Glutamatergic neuron (in vitro differentiated cells): ENCODE measurements around the gene COX20. TPM values are rescaled to one million over a fixed set of nuclear protein-coding genes. Genes with fewer than 3 reads are reported as not detected.
A peak's percentile ranks its signal among the peaks of the same experiment; 100 is the strongest.

Source experiments
- DNase-seq: peaks from one replicate; pipeline ENCODE4 v3.0.0; 2022
- H3K27ac Mint-ChIP-seq: one replicate; pipeline ENCODE4 v1.8.0; 2020; ENCODE audit warnings: mild to moderate bottlenecking, mixed read lengths, inconsistent platforms; ENCODE audit not compliant: unreplicated experiment
- H3K27me3 Mint-ChIP-seq: one replicate; pipeline ENCODE4 v1.8.0; 2020; ENCODE audit warnings: mild to moderate bottlenecking, moderate library complexity, mixed read lengths, inconsistent platforms; ENCODE audit not compliant: unreplicated experiment
- H3K36me3 Mint-ChIP-seq: one replicate; pipeline ENCODE4 v1.8.0; 2020; ENCODE audit warnings: mild to moderate bottlenecking, mixed read lengths, inconsistent platforms; ENCODE audit not compliant: unreplicated experiment
- H3K4me1 Mint-ChIP-seq: one replicate; pipeline ENCODE4 v1.8.0; 2020; ENCODE audit warnings: mild to moderate bottlenecking, low read depth, mixed read lengths, inconsistent platforms; ENCODE audit not compliant: unreplicated experiment
- H3K4me3 Mint-ChIP-seq: one replicate; pipeline ENCODE4 v1.8.0; 2020; ENCODE audit warnings: mild to moderate bottlenecking, mixed read lengths, inconsistent platforms; ENCODE audit not compliant: unreplicated experiment
- H3K9me3 Mint-ChIP-seq: one replicate; pipeline ENCODE4 v1.8.0; 2020; ENCODE audit warnings: mild to moderate bottlenecking, moderate library complexity, mixed read lengths, inconsistent platforms; ENCODE audit not compliant: unreplicated experiment
- CTCF ChIP-seq: fragments of 200-600 bp; sonication (generic); IDR thresholded peaks from one replicate; pipeline ENCODE4 v1.5.0; 2021; ENCODE audit not compliant: partially characterized antibody, unreplicated experiment
- long read RNA-seq: library from polyadenylated mRNA; unstranded; transcript quantifications from one replicate; pipeline ENCODE4 v2.0.0, GENCODE V29; 2020; ENCODE audit not compliant: unreplicated experiment
- total RNA-seq: library from RNA; stranded (reverse); fragmentation: NEBNext Ultra II Directional; extraction: Animal tissue kit (Norgen Biotek cat#: 25700); gene quantifications from one replicate; pipeline ENCODE4 v1.2.1, GENCODE V29; 2021; ENCODE audit not compliant: unreplicated experiment

COX20 gene
- 35.3 TPM for total RNA-seq
- long read RNA-seq, transcript COX20-202 (3 exons, 1,005 nt): major isoform, 20 of 38 reads
- long read RNA-seq, transcript COX20-203 (4 exons, 2,631 nt): minor isoform, 15 of 38 reads
- long read RNA-seq, partial matches to known transcripts: 0 of 38 reads
- long read RNA-seq, other reads (novel, unspliced or antisense): 2 of 38 reads

GRCh38 chr1:244835276-244836134, at the start of gene COX20:
Gene COX20 (plus strand): TSS chr1:244835658. CDS start chr1:244835715, 57 bp downstream.
- H3K27ac Mint-ChIP-seq: peak within 1 kb of the TSS; percentile 100
- H3K4me1 Mint-ChIP-seq: peaks cover 19% of the 10 kb centered on the region
- peaks cover 13% of the 10 kb centered on the region for H3K27me3 Mint-ChIP-seq
- peak; percentile 84 for DNase-seq
- no peak for TF ChIP-seq CTCF
- no peaks in the 10 kb centered on the region for H3K36me3 Mint-ChIP-seq
- H3K4me3 Mint-ChIP-seq: peak within 1 kb of the TSS; percentile 98
- peaks cover 18% of the 10 kb centered on the region for H3K9me3 Mint-ChIP-seq

- peaks cover 2% of the 10 kb centered on the region for H3K9me3 Mint-ChIP-seq
- no peak overlapping the region for H3K27ac Mint-ChIP-seq
- no peak overlapping the region for H3K4me3 Mint-ChIP-seq
- no peaks in the 10 kb centered on the region for H3K36me3 Mint-ChIP-seq
- no peak for DNase-seq
- no peaks in the 10 kb centered on the region for H3K27me3 Mint-ChIP-seq
- no peak for TF ChIP-seq CTCF
- no peaks in the 10 kb centered on the region for H3K4me1 Mint-ChIP-seq
Measured at GRCh38 chr1:244788493-244789275, 46.8 kb upstream of the COX20 start.

- Mint-ChIP-seq H3K27ac (no peak overlapping the region), H3K4me1 (no peaks in the 10 kb centered on the region), H3K27me3 (no peaks in the 10 kb centered on the region), H3K36me3 (no peaks in the 10 kb centered on the region), H3K9me3 (peaks cover 2% of the 10 kb centered on the region), H3K4me3 (no peak overlapping the region)
- no peak for DNase-seq
- TF ChIP-seq CTCF: no peak
Measured at GRCh38 chr1:244789276-244789580, 46.2 kb upstream of the COX20 start.

- Mint-ChIP-seq H3K4me3 (no peak overlapping the region), H3K27me3 (no peaks in the 10 kb centered on the region), H3K9me3 (peaks cover 2% of the 10 kb centered on the region), H3K4me1 (no peaks in the 10 kb centered on the region), H3K36me3 (no peaks in the 10 kb centered on the region), H3K27ac (no peak overlapping the region)
- TF ChIP-seq CTCF: no peak
- no peak for DNase-seq
Measured at GRCh38 chr1:244789731-244790130, 45.7 kb upstream of the COX20 start.
